Astrocyte of the cerebellum (primary cell): ENCODE measurements around the gene TCF4.

Source experiments
- DNase-seq: peaks from one replicate; pipeline ENCODE4 v3.0.0-alpha.2; 2011; ENCODE audit warnings: low read depth
- H3K4me3 ChIP-seq: 2 replicates; pipeline ENCODE4 v1.5.1; 2011; ENCODE audit warnings: mild to moderate bottlenecking, low read depth, low read length, moderate library complexity
- CTCF ChIP-seq: IDR thresholded peaks from 2 replicates; pipeline ENCODE4 v1.5.1; 2012; ENCODE audit warnings: low read length, low read depth, moderate library complexity, mild to moderate bottlenecking; ENCODE audit errors: missing control alignments
- in situ Hi-C: cut with HindIII; loops from 2 replicates; pipeline ENCODE4 v1.10.0; 2017; ENCODE audit warnings: low sequenced_read_pairs

Gene TCF4

GRCh38 chr18:55404832-55405465 lies 183.0 kb downstream of the TCF4 start:
- no peak for TF ChIP-seq CTCF
- in situ Hi-C loops, result no loop called here
- H3K4me3 ChIP-seq, result no peak overlapping the region
- no peak for DNase-seq

DNA sequence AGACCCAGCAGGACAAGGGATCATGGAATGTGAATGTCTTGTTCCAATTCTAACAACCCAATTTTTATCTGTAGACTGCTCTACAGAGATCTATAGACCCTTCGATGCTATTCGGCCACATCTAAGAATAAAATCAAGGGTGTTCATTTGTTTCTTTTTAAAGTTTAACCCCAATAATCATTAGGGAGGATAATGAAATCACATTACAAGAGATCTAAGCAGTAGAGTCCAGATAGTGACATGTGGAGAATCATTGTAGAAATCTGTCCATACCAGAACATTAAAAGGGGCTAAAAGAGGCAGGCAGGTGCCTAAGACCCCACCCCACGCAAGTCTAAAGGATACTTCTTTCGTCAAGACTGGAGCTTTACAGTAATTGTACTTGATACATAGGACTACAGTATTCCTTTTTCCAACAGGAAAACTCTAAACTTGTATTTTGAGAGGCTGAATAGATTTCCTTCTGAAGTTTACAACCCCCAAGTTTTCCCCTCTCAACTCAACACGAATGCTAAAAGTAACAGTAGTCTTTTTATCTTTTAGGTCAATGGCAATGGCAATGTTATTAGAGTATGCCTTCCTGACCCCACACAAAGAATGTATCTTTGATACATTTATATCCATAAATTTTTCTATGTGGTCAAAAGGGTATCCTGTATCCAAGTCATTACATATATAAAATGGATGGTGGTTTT lies 183.7 kb downstream of the TCF4 start:
- no peak overlapping the region for H3K4me3 ChIP-seq
- no peak for TF ChIP-seq CTCF
- in situ Hi-C loops, result no loop called here
- DNase-seq, result no peak

- no peak for DNase-seq
- H3K4me3 ChIP-seq, result peak overlapping the region; percentile 18
- TF ChIP-seq CTCF, result no peak
- in situ Hi-C loops, result no loop called here
Observed at GRCh38 chr18:55403421-55403949, 184.5 kb downstream of the TCF4 start.

DNA sequence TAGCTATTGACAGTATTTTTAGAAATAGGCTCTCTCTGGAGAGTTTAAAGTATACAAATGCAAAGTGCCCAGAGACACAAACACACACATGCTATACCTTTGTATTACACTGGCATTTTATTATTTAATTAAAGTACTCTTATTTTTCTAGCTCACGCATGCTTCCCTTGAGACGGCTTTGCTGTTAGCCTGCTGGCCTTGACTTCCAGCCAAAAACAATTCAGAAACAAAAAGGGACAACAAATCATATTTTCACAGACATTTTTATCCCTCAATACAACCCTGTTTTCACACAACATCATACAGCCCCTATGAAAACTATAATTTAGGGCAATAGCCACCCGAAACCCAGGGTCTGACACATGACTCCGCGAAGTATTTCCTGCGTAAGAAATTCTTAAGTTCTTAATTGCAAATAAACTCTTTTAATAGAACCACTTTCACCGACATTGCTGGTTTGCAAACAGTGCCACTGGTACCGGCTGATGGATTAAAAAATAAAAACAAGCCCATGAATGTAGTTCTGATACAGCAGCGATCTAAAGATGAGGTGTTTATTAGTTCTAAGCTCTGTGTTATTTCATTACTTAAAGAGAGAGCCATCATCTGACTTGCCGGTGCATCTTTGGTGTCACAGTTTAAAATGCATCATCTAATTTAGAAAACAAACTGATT lies 185.1 kb downstream of the TCF4 start:
- in situ Hi-C loops, result no loop called here
- H3K4me3 ChIP-seq, result peak overlapping the region; percentile 18
- no peak for DNase-seq
- no peak for TF ChIP-seq CTCF

GRCh38 chr18:55401638-55402191 lies 186.3 kb downstream of the TCF4 start:
- no peak for DNase-seq
- H3K4me3 ChIP-seq, result peak overlapping the region; percentile 34
- no peak for TF ChIP-seq CTCF
- in situ Hi-C loops, result no loop called here
